Measurements from ENCODE around the gene THAP4.
A peak's percentile ranks its signal among the peaks of the same experiment; 100 is the strongest.
"Not testable (repeated sequence)": the region's sequence is repeated elsewhere in the genome, so short reads cannot be mapped to it uniquely, and the experiment has no call there.

The THAP4 gene

DNA sequence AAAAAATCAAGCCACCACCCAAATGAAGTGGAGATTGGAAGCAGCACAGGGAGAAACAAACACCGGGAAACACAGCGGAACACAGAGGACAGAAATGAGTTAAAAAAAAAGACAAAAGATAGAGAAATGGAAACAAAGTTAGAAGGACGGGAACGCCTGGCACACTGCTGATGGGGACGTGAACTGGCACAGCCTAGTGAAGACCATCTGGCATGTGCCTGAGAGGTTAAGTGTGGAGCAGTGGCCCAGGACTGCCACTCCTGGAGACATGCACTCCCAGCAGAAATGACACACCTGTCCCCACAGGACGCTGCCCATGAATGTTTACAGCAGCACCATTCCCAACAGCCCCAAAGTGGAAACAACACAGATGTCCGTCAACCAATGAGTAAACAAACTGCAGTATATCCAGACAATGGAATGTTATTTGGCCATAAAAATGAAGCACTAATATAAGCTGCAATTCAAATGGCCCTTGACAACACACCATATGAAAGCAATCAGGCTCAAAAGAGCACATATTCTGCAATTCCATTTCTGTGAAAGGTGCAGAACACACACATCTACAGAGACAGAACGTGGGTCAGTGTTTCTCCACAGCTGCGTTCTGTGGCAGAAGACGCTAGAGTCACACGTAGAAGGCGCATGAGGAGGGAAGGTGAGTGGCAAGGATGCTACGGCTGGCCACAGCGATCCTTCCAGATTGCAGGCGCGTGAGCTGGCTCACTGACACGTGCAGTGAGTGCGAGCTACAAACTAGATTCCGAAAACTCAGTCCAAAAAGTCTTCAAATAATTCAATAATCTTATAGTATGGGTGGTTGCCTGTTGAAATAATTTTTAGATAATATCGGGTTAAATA, 24.6 kb downstream of the THAP4 start:
- DNase-seq (ENCODE audit: low read depth) = no peak

DNA sequence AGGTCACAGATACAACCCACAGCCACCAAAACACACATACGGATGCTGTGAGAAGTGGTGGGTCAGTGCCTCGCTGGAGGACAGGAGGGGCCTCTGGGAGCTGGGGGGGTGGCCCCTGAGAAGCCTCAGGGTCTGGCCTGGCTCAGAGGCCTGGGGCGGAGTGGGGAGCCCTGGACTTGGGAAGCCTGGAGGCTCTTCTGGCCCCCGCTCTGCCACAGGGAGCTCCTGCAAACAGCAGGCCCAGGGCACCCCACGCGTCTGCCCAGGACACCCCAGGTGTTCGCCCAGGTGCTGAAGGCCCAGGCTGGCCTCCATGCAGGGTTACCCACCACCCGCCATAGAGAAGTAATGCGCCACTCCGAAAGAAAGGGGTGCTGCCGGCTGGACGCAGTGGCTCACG, 25.9 kb downstream of the THAP4 start:
- DNase-seq (ENCODE audit: low read depth) = no peak

GRCh38 chr2:241609859-241610793, 26.8 kb downstream of the THAP4 start:
- DNase-seq (ENCODE audit: low read depth) = peak; percentile 76

DNA sequence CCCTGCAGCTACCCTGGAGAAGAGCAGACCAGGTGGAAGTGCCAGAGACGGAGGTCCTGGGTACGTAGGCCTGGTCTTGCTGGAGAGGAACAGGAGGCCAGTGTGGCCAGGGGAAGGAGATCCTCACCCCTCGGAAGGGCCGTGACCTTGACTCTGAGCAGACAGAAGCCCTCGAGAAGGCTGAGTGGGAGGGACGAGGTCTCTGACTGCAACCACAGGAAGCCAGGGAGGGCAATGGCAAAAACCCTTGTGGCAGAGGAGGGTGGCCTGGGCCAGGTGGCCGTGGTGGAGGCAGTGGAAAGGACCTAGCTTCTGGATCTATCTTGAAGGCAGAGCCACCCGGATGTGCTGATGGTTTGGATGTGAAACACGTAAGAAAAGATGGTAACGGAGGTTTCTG, 28.1 kb downstream of the THAP4 start:
- DNase-seq (ENCODE audit: low read depth) = no peak

DNA sequence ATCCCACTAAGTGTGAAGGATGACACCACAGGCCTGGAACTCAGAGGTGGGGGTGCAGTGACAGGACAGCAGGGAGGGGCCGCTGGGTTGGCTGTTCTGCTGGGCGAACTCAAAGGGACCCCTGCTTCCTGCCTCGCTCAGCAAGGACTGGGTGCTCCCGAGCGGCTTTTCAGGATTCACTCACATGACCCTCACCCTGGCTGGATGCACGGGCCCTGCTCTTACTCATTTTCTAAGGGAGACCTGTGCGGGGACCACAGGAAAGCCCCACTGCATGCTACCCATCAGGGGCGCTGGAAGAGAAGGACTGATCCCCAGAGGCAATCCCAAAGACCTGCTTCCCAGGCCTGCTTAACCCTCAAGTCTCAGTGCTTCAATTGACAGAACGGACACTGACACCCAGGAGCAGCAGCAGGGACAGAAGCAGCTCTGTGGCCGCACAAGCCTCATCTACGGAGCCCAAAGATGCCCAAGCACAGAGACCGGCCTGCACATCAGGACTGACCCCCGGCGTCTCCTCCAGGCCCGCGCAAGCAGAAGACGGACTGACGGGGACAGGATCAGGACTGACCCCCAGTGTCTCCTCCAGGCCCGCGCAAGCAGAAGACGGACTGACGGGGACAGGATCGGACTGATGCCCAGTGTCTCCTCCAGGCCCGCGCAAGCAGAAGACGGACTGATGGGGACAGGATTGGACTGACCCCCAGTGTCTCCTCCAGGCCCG, 29.6 kb downstream of the THAP4 start:
- DNase-seq (ENCODE audit: low read depth) = no peak

DNA sequence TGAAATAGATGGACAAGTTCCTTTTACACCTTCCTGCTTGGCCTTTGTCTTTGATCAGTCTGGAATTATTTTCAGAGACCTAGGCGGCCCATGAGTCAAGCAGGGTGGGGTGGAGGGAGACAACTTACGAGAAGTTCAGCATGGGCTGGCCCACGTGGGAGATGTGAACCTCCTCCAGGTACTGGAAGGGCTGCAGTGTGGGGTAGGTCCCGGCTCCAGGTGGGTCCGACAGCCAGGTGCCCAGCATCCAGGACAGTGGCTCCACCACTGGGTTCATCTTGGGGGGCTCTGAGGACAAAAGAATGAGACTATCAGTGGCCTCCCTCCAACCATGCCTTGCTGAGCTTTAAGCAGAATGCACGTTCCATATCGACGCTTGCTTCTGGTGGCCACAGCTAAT, 30.8 kb downstream of the THAP4 start:
- DNase-seq (ENCODE audit: low read depth) = no peak

GRCh38 chr2:241603686-241604085, 33.3 kb downstream of the THAP4 start:
- DNase-seq (ENCODE audit: low read depth) = no peak

- no peak for DNase-seq (ENCODE audit: low read depth)
These were observed 34.2 kb downstream of the THAP4 start for GRCh38 chr2:241602720-241603119.

GRCh38 chr2:241601841-241602240, 35.1 kb downstream of the THAP4 start:
- no peak for DNase-seq (ENCODE audit: low read depth)

DNA sequence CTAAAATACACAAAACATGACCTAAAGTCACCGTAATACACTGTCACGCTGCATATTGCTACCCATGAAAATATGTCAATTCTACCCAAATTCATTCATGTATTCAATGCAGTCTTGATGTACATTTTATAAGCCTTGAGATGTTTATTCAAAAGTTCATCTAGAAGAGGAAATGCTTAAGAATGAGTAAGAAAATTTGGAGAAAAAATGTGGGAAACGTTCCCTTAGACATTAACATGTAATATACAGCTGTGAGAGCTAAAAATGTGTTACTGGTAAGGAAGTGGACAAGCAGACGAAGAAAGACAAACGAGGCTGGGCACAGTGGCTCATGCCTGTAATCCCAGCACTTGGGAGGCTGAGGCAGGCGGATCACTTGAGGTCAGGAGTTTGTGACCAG, 37.3 kb downstream of the THAP4 start:
- no peak for DNase-seq (ENCODE audit: low read depth)

- DNase-seq (ENCODE audit: low read depth) = no peak
These were observed 38.5 kb downstream of the THAP4 start for GRCh38 chr2:241598487-241598886.

DNA sequence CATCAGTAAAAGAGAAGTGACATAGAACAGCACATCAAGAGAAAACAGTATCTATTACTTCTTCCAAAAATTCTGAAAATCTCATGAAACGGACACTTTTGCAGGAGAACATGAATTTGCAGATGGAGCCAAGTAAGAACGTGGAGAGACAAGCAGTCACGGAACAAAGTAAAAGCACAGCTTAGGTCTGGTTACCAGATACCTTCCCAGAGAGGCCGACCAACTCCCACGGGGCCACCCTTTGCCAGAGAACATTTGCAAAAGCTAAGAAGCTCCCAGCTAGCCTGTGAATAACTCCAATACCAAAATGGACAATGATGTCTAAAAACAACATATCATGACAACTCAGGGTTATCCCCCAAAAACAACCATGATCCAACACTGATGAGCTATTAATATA, 38.9 kb downstream of the THAP4 start:
- DNase-seq (ENCODE audit: low read depth) = no peak

GRCh38 chr2:241597561-241597960, 39.4 kb downstream of the THAP4 start:
- no peak for DNase-seq (ENCODE audit: low read depth)

DNA sequence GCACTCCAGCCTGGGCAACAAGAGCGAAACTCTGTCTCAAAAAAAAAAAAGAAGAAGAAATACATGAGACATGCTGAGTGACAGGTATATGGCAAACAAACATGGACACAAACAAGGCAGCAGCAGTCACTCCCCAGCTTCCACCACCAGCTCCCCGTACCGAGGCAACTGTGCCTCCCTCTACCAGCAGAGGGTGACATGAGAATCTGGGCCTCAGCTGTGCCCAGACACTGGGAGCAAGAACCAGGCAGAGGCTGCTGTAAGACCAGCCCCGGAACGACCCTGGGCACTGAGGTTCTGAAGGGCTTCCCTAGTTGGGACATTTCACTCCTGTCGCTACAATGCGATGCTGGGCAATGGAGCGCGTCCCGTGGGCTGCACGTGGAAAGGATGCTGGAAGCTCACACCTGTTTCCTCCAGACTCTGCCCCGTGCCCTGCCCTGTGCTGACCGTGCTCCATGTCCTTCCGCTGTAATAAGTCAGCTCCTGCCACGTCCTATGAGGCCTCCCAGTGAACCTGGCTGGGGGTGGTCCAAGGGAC, 41.3 kb downstream of the THAP4 start:
- no peak for DNase-seq (ENCODE audit: low read depth)

DNA sequence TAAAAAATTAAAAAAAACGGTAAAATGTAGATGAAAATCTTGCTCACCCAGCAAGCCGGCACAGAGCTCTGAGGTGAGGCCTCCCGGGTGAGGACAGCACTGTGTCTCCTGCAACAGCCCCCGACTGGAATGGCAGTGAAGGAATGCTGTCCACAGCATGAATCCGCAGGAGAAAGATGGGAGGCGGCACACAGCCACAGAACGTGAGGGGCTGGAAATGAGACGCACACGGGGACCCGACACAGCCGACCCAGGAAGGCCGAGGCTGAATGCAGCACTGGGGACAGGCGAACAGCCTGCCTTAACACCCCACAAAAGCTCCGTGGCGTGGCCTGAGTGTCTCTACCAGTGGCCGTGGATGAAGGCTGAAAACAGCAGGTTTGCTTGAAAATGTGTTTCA, 43.7 kb downstream of the THAP4 start:
- DNase-seq (ENCODE audit: low read depth) = no peak

DNA sequence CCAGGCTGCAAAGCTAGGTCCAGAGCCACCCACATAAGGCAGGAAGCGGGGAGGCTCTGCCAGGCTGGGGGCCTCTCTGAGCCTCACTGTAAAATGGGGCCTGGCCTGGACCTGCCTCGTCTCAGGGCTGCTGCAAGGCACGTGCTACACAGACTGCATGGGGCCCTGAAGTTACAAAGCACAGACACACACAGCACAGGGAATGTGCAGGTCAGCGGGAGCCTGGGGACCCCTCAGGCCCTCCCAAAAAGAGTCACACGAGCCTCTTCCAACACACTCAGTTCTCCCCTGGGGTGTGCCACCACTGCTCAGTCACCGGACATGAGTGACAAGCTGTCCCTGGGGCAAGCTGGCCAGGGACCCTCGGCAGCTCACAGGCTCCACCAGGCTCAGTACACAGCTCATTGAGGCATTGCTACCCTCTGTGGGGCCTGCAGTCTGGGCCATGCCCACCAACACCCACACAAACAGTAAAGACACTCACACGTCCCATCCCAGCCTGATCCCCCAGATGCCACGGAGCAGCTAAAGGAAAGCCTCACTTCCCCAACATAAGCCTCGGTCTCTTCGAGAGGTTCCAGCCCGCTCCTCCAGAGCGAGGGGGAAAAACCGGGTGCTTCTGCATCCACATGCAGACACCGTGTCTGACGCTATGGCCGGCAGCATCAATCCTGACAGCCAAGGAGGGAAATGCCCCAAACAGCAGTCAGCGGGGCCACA, 44.7 kb downstream of the THAP4 start:
- DNase-seq (ENCODE audit: low read depth) = no peak

GRCh38 chr2:241590496-241591455, 46.2 kb downstream of the THAP4 start:
- not testable (repeated sequence) for DNase-seq (ENCODE audit: low read depth)

DNA sequence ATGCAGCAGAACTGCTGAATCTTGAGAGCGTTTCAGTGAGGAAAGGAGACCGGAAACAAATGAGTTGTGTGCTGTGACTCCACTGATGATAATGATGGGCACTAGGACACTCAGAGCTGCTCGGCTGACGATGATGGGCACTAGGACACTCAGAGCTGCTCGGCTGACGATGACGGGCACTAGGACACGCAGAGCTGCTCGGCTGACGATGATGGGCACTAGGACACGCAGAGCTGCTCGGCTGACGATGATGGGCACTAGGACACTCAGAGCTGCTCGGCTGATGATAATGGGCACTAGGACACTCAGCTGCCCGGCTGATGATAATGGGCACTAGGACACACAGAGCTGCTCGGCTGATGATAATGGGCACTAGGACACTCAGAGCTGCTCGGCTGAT, 47.1 kb downstream of the THAP4 start:
- DNase-seq (ENCODE audit: low read depth) = not testable (repeated sequence)

- no peak for DNase-seq (ENCODE audit: low read depth)
These were observed 50.2 kb downstream of the THAP4 start for GRCh38 chr2:241586564-241587264.

DNA sequence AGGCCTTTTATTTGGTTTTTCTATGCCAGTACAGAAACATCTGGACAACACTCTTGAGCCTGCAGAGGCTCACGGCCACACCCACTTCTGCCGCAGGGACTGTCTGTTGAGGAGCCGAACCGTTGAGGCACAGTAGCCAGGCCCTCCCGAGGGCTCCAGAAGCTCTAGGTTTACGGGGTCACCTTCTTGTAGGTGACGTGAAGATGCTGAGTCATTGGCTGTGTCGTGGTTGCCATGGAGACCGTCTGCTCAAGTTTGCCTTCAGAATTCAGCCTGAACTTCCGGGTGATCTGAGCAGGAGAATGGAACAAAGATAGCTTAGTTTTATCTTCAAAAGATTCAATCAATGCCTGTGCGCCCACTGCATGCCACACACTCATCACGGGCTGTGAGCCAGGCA, 52.5 kb downstream of the THAP4 start:
- no peak for DNase-seq (ENCODE audit: low read depth)
